B cell (primary cell): ENCODE data around the gene PIP5KL1. TPM values are rescaled to one million over a fixed set of nuclear protein-coding genes. Genes with fewer than 3 reads are reported as not detected.

Experiments
- ATAC-seq: fragments of 200-7000 bp; cut with Tn5 transposase; one replicate; pipeline ENCODE4 v1.10.0; 2021; ENCODE audit warnings: low read depth, mild to moderate bottlenecking, moderate number of reproducible peaks, moderate library complexity
- CTCF ChIA-PET: fragments of 350-600 bp; sonication (Branson Sonifier 250); formaldehyde crosslinking; loops from one replicate; lab custom pipeline; 2021; ENCODE audit warnings: antibody characterized with exemption, inconsistent platforms; lab: Charles Lee
- POLR2A ChIA-PET: fragments of 350-600 bp; sonication (Branson Sonifier 250); formaldehyde crosslinking; loops from one replicate; lab custom pipeline; 2021; ENCODE audit warnings: antibody characterized with exemption; lab: Charles Lee
- DNase-seq: peaks from one replicate; pipeline ENCODE4 v3.0.0; 2013
- H2AFZ ChIP-seq: 2 replicates; pipeline ENCODE4 v1.6.1; 2012; ENCODE audit warnings: mild to moderate bottlenecking, low read depth, low read length; ENCODE audit not compliant: insufficient read depth, poor library complexity, severe bottlenecking
- H3K27ac ChIP-seq, 2 donors: 1 replicate in 1 of 2; 2 replicates in 1 of 2; pipeline ENCODE4 v1.5.1; 2012 to 2013; ENCODE audit warnings: low read length in 2 of 2, mild to moderate bottlenecking in 2 of 2, moderate library complexity in 1 of 2
- H3K27me3 ChIP-seq, 4 experiments: fragments of 200-600 bp in 1 of 4; sonication (generic) in 1 of 4; replicated peaks in 1 of 4; 1 replicate in 2 of 4; 2 replicates in 2 of 4; pipeline versions ENCODE4 v1.6.1 to v1.7.0; 2013 to 2016; ENCODE audit warnings: low read length in 3 of 4, mild to moderate bottlenecking in 2 of 4, mixed read lengths in 1 of 4, moderate library complexity in 1 of 4; ENCODE audit not compliant: insufficient read depth in 4 of 4, control insufficient read depth in 3 of 4; ENCODE audit errors: control extremely low read depth in 1 of 4
- H3K36me3 ChIP-seq, 2 experiments: replicated peaks in 1 of 2; 1 replicate in 1 of 2; 2 replicates in 1 of 2; pipeline versions ENCODE4 v1.6.1 to v1.7.1; 2013; ENCODE audit warnings: low read length in 1 of 2; ENCODE audit not compliant: insufficient read depth in 2 of 2, control insufficient read depth in 1 of 2; ENCODE audit errors: control extremely low read depth in 1 of 2, extremely low read depth in 1 of 2
- H3K4me1 ChIP-seq, 2 donors: fragments of 200-600 bp in 1 of 2; sonication (generic) in 1 of 2; 1 replicate in 1 of 2; 2 replicates in 1 of 2; pipeline versions ENCODE4 v1.5.1 to v1.6.1; 2013 to 2017; ENCODE audit warnings: low read length in 2 of 2; ENCODE audit not compliant: control insufficient read depth in 2 of 2, insufficient read depth in 2 of 2
- H3K4me2 ChIP-seq: replicated peaks from 2 replicates; pipeline ENCODE3; 2012; ENCODE audit warnings: mild to moderate bottlenecking, low read depth, low read length; ENCODE audit not compliant: poor library complexity, severe bottlenecking
- H3K4me3 ChIP-seq, 5 experiments: fragments of 200-600 bp in 1 of 5; sonication (generic) in 1 of 5; 1 replicate in 3 of 5; 2 replicates in 2 of 5; pipeline versions ENCODE4 v1.5.1 to v1.7.0; 2011 to 2016; ENCODE audit warnings: low read length in 4 of 5, mild to moderate bottlenecking in 4 of 5, low read depth in 2 of 5, control low read depth in 1 of 5, moderate library complexity in 1 of 5; ENCODE audit not compliant: insufficient read depth in 1 of 5; ENCODE audit errors: control extremely low read depth in 1 of 5, extremely low read depth in 1 of 5
- H3K79me2 ChIP-seq: fragments of 200-600 bp; sonication (generic); one replicate; pipeline ENCODE4 v1.6.0; 2016; ENCODE audit warnings: low read length; ENCODE audit not compliant: control insufficient read depth, insufficient read depth
- H3K9ac ChIP-seq: fragments of 200-600 bp; sonication (generic); 2 replicates; pipeline ENCODE4 v1.6.1; 2017; ENCODE audit warnings: mild to moderate bottlenecking, low read length, moderate library complexity
- H3K9me3 ChIP-seq, 3 donors: one replicate each; pipeline versions ENCODE4 v1.6.1 to v1.7.1; 2013; ENCODE audit warnings: low read length in 2 of 3; ENCODE audit not compliant: control insufficient read depth in 2 of 3, insufficient read depth in 1 of 3; ENCODE audit errors: control extremely low read depth in 1 of 3
- H4K20me1 ChIP-seq: 2 replicates; pipeline ENCODE4 v1.6.0; 2012; ENCODE audit warnings: mild to moderate bottlenecking, low read length; ENCODE audit not compliant: insufficient read depth, control insufficient read depth, poor library complexity, severe bottlenecking
- H3K27ac Mint-ChIP-seq: one replicate; pipeline ENCODE4 v1.8.0; 2021; ENCODE audit warnings: mixed read lengths
- H3K27me3 Mint-ChIP-seq: one replicate; pipeline ENCODE4 v1.8.0; 2021; ENCODE audit warnings: mixed read lengths
- H3K4me1 Mint-ChIP-seq: one replicate; pipeline ENCODE4 v1.8.0; 2021; ENCODE audit warnings: mixed read lengths
- H3K4me3 Mint-ChIP-seq: one replicate; pipeline ENCODE4 v1.8.0; 2021; ENCODE audit warnings: mixed read lengths
- H3K9me3 Mint-ChIP-seq: one replicate; pipeline ENCODE4 v1.8.0; 2022; ENCODE audit warnings: mixed read lengths; ENCODE audit not compliant: insufficient read depth
- CTCF ChIP-seq: fragments of 200-600 bp; IDR thresholded peaks from one replicate; pipeline ENCODE4 v1.8.0; 2022; ENCODE audit warnings: antibody characterized with exemption, mild to moderate bottlenecking
- EZH2 ChIP-seq: IDR thresholded peaks from 2 replicates; pipeline ENCODE4 v1.6.1; 2012; ENCODE audit warnings: borderline replicate concordance, low read depth, mild to moderate bottlenecking, moderate library complexity, low read length; ENCODE audit not compliant: insufficient read depth, poor library complexity, severe bottlenecking
- WGBS: methylation state at CpG from one replicate; pipeline ENCODE4 v1.1.5; 2013; ENCODE audit warnings: missing lambda C conversion rate; ENCODE audit not compliant: insufficient coverage; 5-methylcytosine and 5-hydroxymethylcytosine counted together
- intact Hi-C: fragments of 100-400 bp; cut with micrococcal nuclease; formaldehyde crosslinking; loops from one replicate; pipeline ENCODE4 v1.10.0; 2022
- polyA plus RNA-seq: library from polyadenylated mRNA; depleted of rRNA; stranded (reverse); fragments of >200 nt; gene quantifications from 2 replicates; pipeline ENCODE4 v1.2.3, GENCODE V29; 2012
- total RNA-seq, 2 donors: library from RNA; stranded (reverse); fragments of 120-200 nt in 1 of 2; gene quantifications; 1 replicate in 1 of 2; 2 replicates in 1 of 2; pipeline versions ENCODE4 v1.2.3 to v1.2.4, GENCODE V29; 2013 to 2022

PIP5KL1 gene
- total and polyA plus RNA-seq, 2 donors (not counting 1 experiment from before 2014, with no cell fraction given): 0.75 to 1.4 TPM

- TF ChIP-seq EZH2: no peak
- no peak for TF ChIP-seq CTCF
- peak overlapping the region; percentile 18 to 95 (median 82) for H3K4me3 ChIP-seq
- 55% methylated on average over 5 of the region's 12 CpGs for WGBS
- H3K36me3 ChIP-seq: peaks cover 0 to 27% of the 10 kb centered on the region in 2 experiments
- ATAC-seq (no peak), DNase-seq (peak; percentile 30)
- Mint-ChIP-seq H3K4me1 (peaks cover 76% of the 10 kb centered on the region), H3K27ac (peak overlapping the region; percentile 82), H3K9me3 (no peaks in the 10 kb centered on the region), H3K4me3 (peak overlapping the region; percentile 97), H3K27me3 (no peaks in the 10 kb centered on the region)
- CTCF ChIA-PET: interaction anchor here (0.6 to 20.6 kb wide), 6 partner anchors 20 to 140 kb away, joined by 5 to 282 read pairs (median 16); partner anchors contain the start of genes NAIF1 and SLC25A25
- peak overlapping the region; percentile 78 for H3K9ac ChIP-seq
- H4K20me1 ChIP-seq: peaks cover 72% of the 10 kb centered on the region
- H3K79me2 ChIP-seq: peaks cover 90% of the 10 kb centered on the region
- H3K27me3 ChIP-seq: no peaks in the 10 kb centered on the region
- H3K27ac ChIP-seq: peak overlapping the region; percentile 50 to 97
- H3K4me2 ChIP-seq: peak overlapping the region; percentile 75
- no peaks in the 10 kb centered on the region for H3K9me3 ChIP-seq
- H3K4me1 ChIP-seq: peaks cover 76 to 88% of the 10 kb centered on the region in 2 donors
- H2AFZ ChIP-seq: no peak overlapping the region
- intact Hi-C loops: loop anchor here (1.0 to 5.0 kb wide), 2 partner anchors 23 to 139 kb away; no protein-coding TSS in a partner anchor
- POLR2A ChIA-PET: interaction anchor here (0.9 to 15.3 kb wide), 3 partner anchors 24 to 140 kb away, joined by 3 to 212 read pairs (median 8); no protein-coding TSS in a partner anchor
These were observed 47.5 kb upstream of the PIP5KL1 start for GRCh38 chr9:127977884-127978647.
